Measurements from ENCODE around the gene ZNF407. TPM values are rescaled to one million over a fixed set of nuclear protein-coding genes. Genes with fewer than 3 reads are reported as not detected.

Gene ZNF407
- total and polyA plus RNA-seq, 9 donors, result 5.3 to 22.3 (median 18.7) TPM

GRCh38 chr18:74820160-74820780 is 222.6 kb downstream of the ZNF407 start:
- Histone ChIP-seq H3K4me1 (ENCODE audit: insufficient read depth) (no peaks in the 10 kb centered on the region), H3K4me3 (no peak overlapping the region), H3K9me3 (no peaks in the 10 kb centered on the region), H3K27ac (no peak overlapping the region), H3K27me3 (no peaks in the 10 kb centered on the region), H3K36me3 (no peaks in the 10 kb centered on the region)
- intact Hi-C loops (cut with DNase I), result no loop called here
- TF ChIP-seq EP300 (IDR thresholded peaks at IDR 0.05) (no peak), CTCF (IDR thresholded peaks at IDR 0.05) (no peak), POLR2A (IDR thresholded peaks at IDR 0.05) (no peak)
- WGBS, 3 donors, result 89 to 94% (median 92%) methylated on average over 3 of the region's 3 CpGs
- DNase-seq, result no peak

- H3K9me3 ChIP-seq, result no peaks in the 10 kb centered on the region
- H3K4me3 ChIP-seq, result no peak overlapping the region
- DNase-seq, result no peak
- no peak overlapping the region for H3K27ac ChIP-seq
- no peaks in the 10 kb centered on the region for H3K27me3 ChIP-seq
- no peaks in the 10 kb centered on the region for H3K4me1 ChIP-seq (ENCODE audit: insufficient read depth)
- H3K36me3 ChIP-seq, result no peaks in the 10 kb centered on the region
- intact Hi-C loops (cut with DNase I), result no loop called here
- TF ChIP-seq CTCF (IDR thresholded peaks at IDR 0.05), result no peak
- WGBS, 3 donors, result 85 to 98% (median 97%) methylated on average over 1 of the region's 1 CpG
Observed at GRCh38 chr18:74825460-74825859, 227.8 kb downstream of the ZNF407 start.

DNA sequence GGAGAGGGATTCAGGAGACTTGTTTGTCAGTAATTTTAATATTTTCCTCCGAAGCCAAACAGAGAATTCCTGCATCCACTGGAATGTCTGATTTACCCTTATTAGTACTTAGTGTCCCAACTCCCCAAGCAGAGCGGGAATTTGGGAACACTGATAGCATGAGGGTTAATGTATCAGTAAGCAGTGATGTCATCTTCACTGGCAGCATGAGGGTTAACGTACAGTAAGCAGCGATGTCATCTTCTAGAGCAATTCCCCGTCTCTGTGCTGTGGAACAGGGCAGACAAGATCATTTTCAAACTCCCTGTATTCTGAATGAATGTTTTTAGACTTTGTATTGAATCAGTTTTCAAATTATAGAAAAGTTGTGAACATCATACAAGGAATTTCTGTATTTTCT is 228.9 kb downstream of the ZNF407 start:
- Histone ChIP-seq H3K4me3 (no peak overlapping the region), H3K27me3 (no peaks in the 10 kb centered on the region), H3K36me3 (no peaks in the 10 kb centered on the region), H3K9me3 (no peaks in the 10 kb centered on the region), H3K27ac (no peak overlapping the region), H3K4me1 (ENCODE audit: insufficient read depth) (no peaks in the 10 kb centered on the region)
- 67 to 81% (median 79%) methylated on average over 5 of the region's 5 CpGs for WGBS, 3 donors
- DNase-seq, result no peak
- intact Hi-C loops (cut with DNase I), result no loop called here
- no peak for TF ChIP-seq POLR2A (IDR thresholded peaks at IDR 0.05)
- no peak for TF ChIP-seq EP300 (IDR thresholded peaks at IDR 0.05)
- no peak for TF ChIP-seq CTCF (IDR thresholded peaks at IDR 0.05)

DNA sequence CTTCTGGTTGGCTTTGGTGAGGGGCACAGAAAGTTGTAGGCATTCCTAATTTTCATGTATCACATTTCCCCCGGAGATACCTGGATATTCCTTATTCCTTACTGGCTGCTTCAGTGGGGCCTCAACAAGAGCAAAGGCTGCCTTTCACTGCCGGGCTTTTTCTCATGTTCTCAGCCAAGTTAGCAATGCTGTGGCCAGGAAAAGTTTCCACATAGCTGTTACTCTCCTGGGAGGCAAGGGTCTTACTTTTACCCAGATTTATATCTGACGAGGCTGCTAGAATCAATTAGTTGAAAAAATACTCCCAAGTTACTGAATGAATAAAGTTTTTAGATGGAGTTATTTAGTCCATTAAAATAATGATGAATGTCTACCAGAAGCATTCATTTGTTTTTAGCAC is 230.5 kb downstream of the ZNF407 start:
- no peaks in the 10 kb centered on the region for H3K4me1 ChIP-seq (ENCODE audit: insufficient read depth)
- TF ChIP-seq EP300 (IDR thresholded peaks at IDR 0.05) (no peak), CTCF (IDR thresholded peaks at IDR 0.05) (no peak), POLR2A (IDR thresholded peaks at IDR 0.05) (no peak)
- no peak overlapping the region for H3K27ac ChIP-seq
- whole genome bisulfite sequencing, 3 donors, result 74 to 82% (median 80%) methylated on average over 3 of the region's 3 CpGs
- H3K27me3 ChIP-seq, result no peaks in the 10 kb centered on the region
- intact Hi-C loops (cut with DNase I), result no loop called here
- no peak for DNase-seq
- no peak overlapping the region for H3K4me3 ChIP-seq
- H3K9me3 ChIP-seq, result no peaks in the 10 kb centered on the region
- H3K36me3 ChIP-seq, result no peaks in the 10 kb centered on the region
